Vagina (tissue), 2 donors: ENCODE data around the gene PDXDC1.
"Not testable (repeated sequence)": the region's sequence is repeated elsewhere in the genome, so short reads cannot be mapped to it uniquely, and the experiment has no call there.

Source experiments
- POLR2AphosphoS5 ChIP-seq, 2 donors: sonication (generic); formaldehyde crosslinking; IDR thresholded peaks; one replicate each; pipeline ENCODE4 v1.9.0; 2017; ENCODE audit warnings: antibody characterized with exemption in 2 of 2, mild to moderate bottlenecking in 2 of 2, low read depth in 1 of 2; ENCODE audit not compliant: insufficient read depth in 1 of 2
- TF ChIP-seq, protein P1 (sequence below), 3 experiments: fragments of 450-650 bp in 2 of 3; fragments of 200-600 bp in 1 of 3; sonication (generic) in 1 of 3; IDR thresholded peaks; one replicate each; pipeline ENCODE4 v1.5.1; 2017 to 2019; ENCODE audit warnings: antibody characterized with exemption in 3 of 3, mild to moderate bottlenecking in 2 of 3, moderate library complexity in 2 of 3

GRCh38 chr16:15071013-15071412 lies 96.2 kb downstream of the PDXDC1 start:
- TF ChIP-seq, protein P1, sequence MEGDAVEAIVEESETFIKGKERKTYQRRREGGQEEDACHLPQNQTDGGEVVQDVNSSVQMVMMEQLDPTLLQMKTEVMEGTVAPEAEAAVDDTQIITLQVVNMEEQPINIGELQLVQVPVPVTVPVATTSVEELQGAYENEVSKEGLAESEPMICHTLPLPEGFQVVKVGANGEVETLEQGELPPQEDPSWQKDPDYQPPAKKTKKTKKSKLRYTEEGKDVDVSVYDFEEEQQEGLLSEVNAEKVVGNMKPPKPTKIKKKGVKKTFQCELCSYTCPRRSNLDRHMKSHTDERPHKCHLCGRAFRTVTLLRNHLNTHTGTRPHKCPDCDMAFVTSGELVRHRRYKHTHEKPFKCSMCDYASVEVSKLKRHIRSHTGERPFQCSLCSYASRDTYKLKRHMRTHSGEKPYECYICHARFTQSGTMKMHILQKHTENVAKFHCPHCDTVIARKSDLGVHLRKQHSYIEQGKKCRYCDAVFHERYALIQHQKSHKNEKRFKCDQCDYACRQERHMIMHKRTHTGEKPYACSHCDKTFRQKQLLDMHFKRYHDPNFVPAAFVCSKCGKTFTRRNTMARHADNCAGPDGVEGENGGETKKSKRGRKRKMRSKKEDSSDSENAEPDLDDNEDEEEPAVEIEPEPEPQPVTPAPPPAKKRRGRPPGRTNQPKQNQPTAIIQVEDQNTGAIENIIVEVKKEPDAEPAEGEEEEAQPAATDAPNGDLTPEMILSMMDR (IDR thresholded peaks at IDR 0.05), result not testable (repeated sequence)
- not testable (repeated sequence) for TF ChIP-seq POLR2AphosphoS5 (IDR thresholded peaks at IDR 0.05; ENCODE audit: insufficient read depth in 1 of 2, low read depth in 1 of 2)
